ENCODE data around the gene CTU2. TPM values are rescaled to one million over a fixed set of nuclear protein-coding genes. Genes with fewer than 3 reads are reported as not detected.
A peak's percentile ranks its signal among the peaks of the same experiment; 100 is the strongest.

CTU2 gene
- total RNA-seq, 2 donors from 2014 or later: 15.0 to 19.1 TPM

DNA sequence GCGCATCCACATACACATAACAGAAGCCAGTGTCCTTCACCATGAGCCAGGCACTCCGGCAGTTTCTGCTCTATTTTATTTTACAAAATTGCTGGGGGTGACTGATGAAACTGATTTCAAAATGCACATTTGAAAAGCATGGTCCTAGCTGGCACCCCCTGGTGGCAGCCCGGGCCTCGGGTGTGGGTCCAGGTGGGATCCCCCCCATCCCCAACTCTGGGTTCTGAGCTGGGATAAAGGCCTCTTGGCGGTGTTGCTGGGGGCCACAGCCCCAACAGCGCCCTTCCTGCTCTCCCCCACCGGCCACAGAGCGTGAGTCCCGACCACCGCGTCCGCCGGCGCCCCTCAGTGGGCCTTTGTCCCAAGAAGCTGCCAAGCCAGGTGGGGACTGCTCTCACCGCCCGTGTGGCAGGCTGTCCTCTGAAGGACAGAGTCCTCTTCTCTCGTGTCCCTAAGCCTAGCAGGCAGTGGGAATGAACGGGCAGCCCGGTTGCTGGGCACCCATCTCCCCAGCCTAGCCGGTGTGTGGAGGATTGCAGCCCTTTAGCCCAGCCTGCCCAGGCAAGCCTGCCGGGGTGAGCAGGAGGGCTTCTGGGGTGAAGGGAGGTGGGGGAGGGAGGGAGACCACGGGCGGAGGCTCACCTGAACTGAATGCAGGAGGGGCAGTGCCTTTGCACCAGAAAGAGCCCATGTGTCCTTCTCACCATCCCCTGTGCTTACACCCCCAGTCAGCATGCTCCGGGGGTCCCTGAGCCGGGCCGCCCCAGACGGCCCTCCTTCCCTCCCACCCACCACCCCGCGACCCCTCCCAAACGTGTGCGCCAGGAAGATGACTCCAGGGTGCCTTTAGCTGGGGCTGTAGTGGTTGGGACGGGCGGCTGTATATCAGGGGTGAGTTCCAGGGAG, 20.9 kb upstream of the CTU2 start:
- TF ChIP-seq, protein P1, sequence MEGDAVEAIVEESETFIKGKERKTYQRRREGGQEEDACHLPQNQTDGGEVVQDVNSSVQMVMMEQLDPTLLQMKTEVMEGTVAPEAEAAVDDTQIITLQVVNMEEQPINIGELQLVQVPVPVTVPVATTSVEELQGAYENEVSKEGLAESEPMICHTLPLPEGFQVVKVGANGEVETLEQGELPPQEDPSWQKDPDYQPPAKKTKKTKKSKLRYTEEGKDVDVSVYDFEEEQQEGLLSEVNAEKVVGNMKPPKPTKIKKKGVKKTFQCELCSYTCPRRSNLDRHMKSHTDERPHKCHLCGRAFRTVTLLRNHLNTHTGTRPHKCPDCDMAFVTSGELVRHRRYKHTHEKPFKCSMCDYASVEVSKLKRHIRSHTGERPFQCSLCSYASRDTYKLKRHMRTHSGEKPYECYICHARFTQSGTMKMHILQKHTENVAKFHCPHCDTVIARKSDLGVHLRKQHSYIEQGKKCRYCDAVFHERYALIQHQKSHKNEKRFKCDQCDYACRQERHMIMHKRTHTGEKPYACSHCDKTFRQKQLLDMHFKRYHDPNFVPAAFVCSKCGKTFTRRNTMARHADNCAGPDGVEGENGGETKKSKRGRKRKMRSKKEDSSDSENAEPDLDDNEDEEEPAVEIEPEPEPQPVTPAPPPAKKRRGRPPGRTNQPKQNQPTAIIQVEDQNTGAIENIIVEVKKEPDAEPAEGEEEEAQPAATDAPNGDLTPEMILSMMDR (IDR thresholded peaks at IDR 0.05): peak in 2 of 4 experiments; percentile 10 to 42
- no peak for TF ChIP-seq POLR2A (IDR thresholded peaks at IDR 0.05)
- peak overlapping the region; percentile 45 to 50 for H3K4me3 ChIP-seq
- no peak overlapping the region for H3K27ac ChIP-seq
- peaks cover 6% of the 10 kb centered on the region for H3K4me1 ChIP-seq (replicated peaks)
- H3K36me3 ChIP-seq: no peaks in the 10 kb centered on the region
- no peak for DNase-seq (ENCODE audit: low spot score)
- no peaks in the 10 kb centered on the region for H3K9me3 ChIP-seq
- WGBS: 4% methylated on average over 26 of the region's 33 CpGs
- intact Hi-C loops (cut with DNase I): no loop called here
- H3K27me3 ChIP-seq (replicated peaks; ENCODE audit: insufficient read depth): peaks cover 3% of the 10 kb centered on the region

DNA sequence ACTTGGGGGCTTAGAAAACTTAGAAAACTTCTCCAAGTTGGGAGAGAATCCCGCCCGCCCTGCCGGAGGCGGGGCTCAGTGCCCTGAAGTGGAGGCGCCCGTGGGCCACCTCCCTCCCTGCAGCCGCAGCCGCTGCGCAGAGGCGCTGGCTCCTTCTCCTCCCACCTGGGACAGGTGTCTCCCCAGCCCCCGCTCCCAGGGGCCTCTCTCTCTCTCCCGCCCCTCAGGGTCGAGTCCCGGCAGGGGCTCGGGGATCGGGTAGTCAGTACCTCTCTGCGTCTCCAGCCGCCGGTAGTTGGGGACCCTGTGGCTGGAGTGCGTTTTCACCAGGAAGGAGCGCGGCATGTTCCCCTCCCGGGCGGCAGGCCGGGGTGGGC, 20.3 kb upstream of the CTU2 start:
- intact Hi-C loops (cut with DNase I): no loop called here
- WGBS: 0% methylated on average over 20 of the region's 25 CpGs
- TF ChIP-seq, protein P1 (IDR thresholded peaks at IDR 0.05): no peak
- TF ChIP-seq POLR2A (IDR thresholded peaks at IDR 0.05) (no peak), POLR2AphosphoS5 (IDR thresholded peaks at IDR 0.05) (no peak)
- peaks cover 6% of the 10 kb centered on the region for H3K4me1 ChIP-seq (replicated peaks)
- H3K9me3 ChIP-seq: no peaks in the 10 kb centered on the region
- DNase-seq (ENCODE audit: low spot score): no peak
- no peak overlapping the region for H3K27ac ChIP-seq
- peaks cover 3% of the 10 kb centered on the region for H3K27me3 ChIP-seq (replicated peaks; ENCODE audit: insufficient read depth)
- H3K36me3 ChIP-seq: no peaks in the 10 kb centered on the region
- peak overlapping the region; percentile 45 to 50 for H3K4me3 ChIP-seq

DNA sequence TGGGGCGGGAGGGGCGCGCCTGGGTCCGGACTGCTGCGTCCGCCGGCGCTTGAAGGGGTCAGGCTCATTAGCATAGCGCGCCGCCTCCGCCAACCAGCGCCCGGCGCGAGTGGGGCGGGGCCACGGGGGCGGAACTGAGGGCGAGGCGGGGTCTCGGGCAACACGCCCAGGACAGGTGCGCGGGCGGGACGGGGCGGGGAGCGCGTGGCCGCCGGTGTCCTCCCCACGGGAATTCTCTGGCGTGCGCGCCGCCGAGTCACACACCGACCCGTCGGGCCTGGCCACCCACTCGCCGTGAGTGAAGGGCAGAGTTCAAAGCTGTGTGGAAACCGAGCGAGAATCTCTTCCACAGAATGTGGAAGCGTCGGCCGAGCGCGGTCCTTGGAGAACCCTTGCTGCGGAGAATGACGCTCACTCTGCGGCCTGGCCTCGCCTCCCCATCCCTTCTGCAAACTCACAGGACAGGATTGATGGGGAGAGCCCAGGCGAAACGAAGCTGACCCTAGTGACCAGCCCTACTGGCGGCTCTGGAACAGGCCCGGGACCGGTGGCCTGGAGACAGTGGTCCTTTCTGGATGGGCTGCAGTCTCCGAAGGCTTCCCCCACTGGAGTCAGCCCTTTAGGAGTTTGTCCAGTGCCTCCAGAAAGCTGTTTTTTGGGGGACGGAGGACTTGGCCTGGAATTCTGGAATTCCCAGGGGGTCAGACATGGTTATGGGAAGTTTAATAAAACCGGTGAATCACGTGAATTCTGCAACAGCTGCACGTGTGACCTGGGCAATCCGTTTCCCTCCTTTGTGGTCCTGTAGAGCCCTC, 19.7 kb upstream of the CTU2 start, which contains the start of gene SNAI3:
Gene SNAI3 (minus strand): TSS at position 69 of the 815 bp plus-strand sequence. CDS start 101 bp downstream, outside the sequence.
- Histone ChIP-seq H3K36me3 (no peaks in the 10 kb centered on the region), H3K4me3 (peak within 1 kb of the TSS; percentile 45 to 50), H3K27me3 (replicated peaks; ENCODE audit: insufficient read depth) (peaks cover 3% of the 10 kb centered on the region), H3K4me1 (replicated peaks) (peaks cover 6% of the 10 kb centered on the region), H3K9me3 (no peaks in the 10 kb centered on the region), H3K27ac (no peak within 1 kb of the TSS)
- 8% methylated on average over 50 of the region's 65 CpGs for WGBS
- TF ChIP-seq POLR2A (IDR thresholded peaks at IDR 0.05) (no peak), POLR2AphosphoS5 (IDR thresholded peaks at IDR 0.05) (peak; percentile 33)
- TF ChIP-seq, protein P1 (IDR thresholded peaks at IDR 0.05): no peak
- peak; percentile 78 for DNase-seq (ENCODE audit: low spot score)
- intact Hi-C loops (cut with DNase I): no loop called here

DNA sequence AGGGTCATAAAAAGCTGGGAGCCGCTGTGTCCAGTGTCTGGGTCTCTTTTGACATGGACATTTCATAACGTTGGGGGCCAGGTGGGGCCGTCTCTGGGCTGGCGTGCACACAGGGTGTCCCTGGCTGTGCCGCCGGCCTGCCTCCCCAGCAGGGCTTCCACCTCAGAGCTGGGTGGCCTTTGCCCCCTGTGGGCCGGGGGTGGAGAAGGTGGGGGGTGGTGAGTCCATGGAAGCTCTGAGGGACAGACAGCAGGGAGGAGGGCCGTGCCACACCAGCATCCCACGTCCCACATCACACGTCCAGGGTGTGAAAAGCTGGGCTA, 19.1 kb upstream of the CTU2 start:
- TF ChIP-seq, protein P1 (IDR thresholded peaks at IDR 0.05): no peak
- TF ChIP-seq POLR2AphosphoS5 (IDR thresholded peaks at IDR 0.05): no peak
- no peak for TF ChIP-seq POLR2A (IDR thresholded peaks at IDR 0.05)
- no peak for DNase-seq (ENCODE audit: low spot score)
- H3K4me3 ChIP-seq: no peak overlapping the region
- peaks cover 6% of the 10 kb centered on the region for H3K4me1 ChIP-seq (replicated peaks)
- H3K36me3 ChIP-seq: no peaks in the 10 kb centered on the region
- H3K27ac ChIP-seq: no peak overlapping the region
- WGBS: 48% methylated on average over 9 of the region's 10 CpGs
- intact Hi-C loops (cut with DNase I): no loop called here
- H3K27me3 ChIP-seq (replicated peaks; ENCODE audit: insufficient read depth): peaks cover 3% of the 10 kb centered on the region
- H3K9me3 ChIP-seq: no peaks in the 10 kb centered on the region
